Peyer's patch (tissue), 4 donors: ENCODE measurements around the gene CD36.

Experiments
- CTCF ChIP-seq, 6 experiments: fragments of 450-650 bp in 4 of 6; fragments of 200-600 bp in 2 of 6; sonication (generic) in 1 of 6; IDR thresholded peaks; one replicate each; pipeline ENCODE4 v1.5.1; 2017 to 2019; ENCODE audit warnings: antibody characterized with exemption in 6 of 6, mild to moderate bottlenecking in 3 of 6, moderate library complexity in 1 of 6
- POLR2A ChIP-seq, 2 donors: fragments of 450-650 bp; IDR thresholded peaks; one replicate each; pipeline ENCODE4 v1.5.1; 2017; ENCODE audit warnings: antibody characterized with exemption in 2 of 2, mild to moderate bottlenecking in 2 of 2, moderate library complexity in 2 of 2

GRCh38 chr7:80640846-80641245, 2.4 kb downstream of the CD36 start:
- TF ChIP-seq CTCF (IDR thresholded peaks at IDR 0.05) (no peak), POLR2A (IDR thresholded peaks at IDR 0.05) (no peak)
